Vagina (tissue), 2 donors: ENCODE measurements around the gene TTC28.
"Not testable (repeated sequence)": the region's sequence is repeated elsewhere in the genome, so short reads cannot be mapped to it uniquely, and the experiment has no call there.

Experiments
- POLR2A ChIP-seq, 2 donors: fragments of 450-650 bp; IDR thresholded peaks; one replicate each; pipeline ENCODE4 v1.6.1; 2017; ENCODE audit warnings: antibody characterized with exemption in 2 of 2, mild to moderate bottlenecking in 2 of 2, moderate library complexity in 2 of 2
- TF ChIP-seq, protein P1 (sequence below), 3 experiments: fragments of 450-650 bp in 2 of 3; fragments of 200-600 bp in 1 of 3; sonication (generic) in 1 of 3; IDR thresholded peaks; one replicate each; pipeline ENCODE4 v1.5.1; 2017 to 2019; ENCODE audit warnings: antibody characterized with exemption in 3 of 3, mild to moderate bottlenecking in 2 of 3, moderate library complexity in 2 of 3

DNA sequence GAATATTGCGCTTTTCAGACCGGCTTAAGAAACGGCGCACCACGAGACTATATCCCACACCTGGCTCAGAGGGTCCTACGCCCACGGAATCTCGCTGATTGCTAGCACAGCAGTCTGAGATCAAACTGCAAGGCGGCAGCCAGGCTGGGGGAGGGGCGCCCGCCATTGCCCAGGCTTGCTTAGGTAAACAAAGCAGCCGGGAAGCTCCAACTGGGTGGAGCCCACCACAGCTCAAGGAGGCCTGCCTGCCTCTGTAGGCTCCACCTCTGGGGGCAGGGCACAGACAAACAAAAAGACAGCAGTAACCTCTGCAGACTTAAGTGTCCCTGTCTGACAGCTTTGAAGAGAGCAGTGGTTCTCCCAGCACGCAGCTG is 16.1 kb downstream of the TTC28 start:
- TF ChIP-seq, protein P1, sequence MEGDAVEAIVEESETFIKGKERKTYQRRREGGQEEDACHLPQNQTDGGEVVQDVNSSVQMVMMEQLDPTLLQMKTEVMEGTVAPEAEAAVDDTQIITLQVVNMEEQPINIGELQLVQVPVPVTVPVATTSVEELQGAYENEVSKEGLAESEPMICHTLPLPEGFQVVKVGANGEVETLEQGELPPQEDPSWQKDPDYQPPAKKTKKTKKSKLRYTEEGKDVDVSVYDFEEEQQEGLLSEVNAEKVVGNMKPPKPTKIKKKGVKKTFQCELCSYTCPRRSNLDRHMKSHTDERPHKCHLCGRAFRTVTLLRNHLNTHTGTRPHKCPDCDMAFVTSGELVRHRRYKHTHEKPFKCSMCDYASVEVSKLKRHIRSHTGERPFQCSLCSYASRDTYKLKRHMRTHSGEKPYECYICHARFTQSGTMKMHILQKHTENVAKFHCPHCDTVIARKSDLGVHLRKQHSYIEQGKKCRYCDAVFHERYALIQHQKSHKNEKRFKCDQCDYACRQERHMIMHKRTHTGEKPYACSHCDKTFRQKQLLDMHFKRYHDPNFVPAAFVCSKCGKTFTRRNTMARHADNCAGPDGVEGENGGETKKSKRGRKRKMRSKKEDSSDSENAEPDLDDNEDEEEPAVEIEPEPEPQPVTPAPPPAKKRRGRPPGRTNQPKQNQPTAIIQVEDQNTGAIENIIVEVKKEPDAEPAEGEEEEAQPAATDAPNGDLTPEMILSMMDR (IDR thresholded peaks at IDR 0.05), result not testable (repeated sequence)
- not testable (repeated sequence) for TF ChIP-seq POLR2A (IDR thresholded peaks at IDR 0.05)
